GM21825 (cell line): ENCODE data around the gene STAU1.
"Not testable (repeated sequence)": the region's sequence is repeated elsewhere in the genome, so short reads cannot be mapped to it uniquely, and the experiment has no call there.

Experiments
- ATAC-seq: cut with Tn5 transposase; IDR thresholded peaks from one replicate; pipeline ENCODE4 v1.9.1; 2021; ENCODE audit warnings: mild to moderate bottlenecking, moderate library complexity; ENCODE audit not compliant: unreplicated experiment

The STAU1 gene

GRCh38 chr20:49207076-49207475, 18.9 kb upstream of the STAU1 start:
- ATAC-seq = no peak

GRCh38 chr20:49203746-49204145, 15.6 kb upstream of the STAU1 start:
- no peak for ATAC-seq

GRCh38 chr20:49203011-49203410, 14.9 kb upstream of the STAU1 start:
- no peak for ATAC-seq

GRCh38 chr20:49199729-49200293, 11.7 kb upstream of the STAU1 start:
- ATAC-seq = no peak

- not testable (repeated sequence) for ATAC-seq
Measured at GRCh38 chr20:49192944-49193518, 4.9 kb upstream of the STAU1 start.

GRCh38 chr20:49187330-49187850, 744 bp downstream of the STAU1 start:
- no peak for ATAC-seq

- no peak for ATAC-seq
Measured at GRCh38 chr20:49186535-49187329, 1.4 kb downstream of the STAU1 start.

GRCh38 chr20:49185071-49185761, 2.9 kb downstream of the STAU1 start:
- ATAC-seq = no peak

- ATAC-seq = no peak
Measured at GRCh38 chr20:49184691-49185070, 3.5 kb downstream of the STAU1 start.

GRCh38 chr20:49184084-49184501, 4.0 kb downstream of the STAU1 start:
- not testable (repeated sequence) for ATAC-seq

- ATAC-seq = no peak
Measured at GRCh38 chr20:49183444-49183843, 4.7 kb downstream of the STAU1 start.

GRCh38 chr20:49181265-49181877, 6.8 kb downstream of the STAU1 start:
- ATAC-seq = no peak

- no peak for ATAC-seq
Measured at GRCh38 chr20:49179368-49180277, 8.5 kb downstream of the STAU1 start.

- no peak for ATAC-seq
Measured at GRCh38 chr20:49174183-49174582, 14.0 kb downstream of the STAU1 start.

GRCh38 chr20:49172413-49172812, 15.7 kb downstream of the STAU1 start:
- no peak for ATAC-seq

- ATAC-seq = no peak
Measured at GRCh38 chr20:49171909-49172308, 16.2 kb downstream of the STAU1 start.

GRCh38 chr20:49170714-49171113, 17.4 kb downstream of the STAU1 start:
- no peak for ATAC-seq

- no peak for ATAC-seq
Measured at GRCh38 chr20:49169547-49169946, 18.6 kb downstream of the STAU1 start.

- ATAC-seq = not testable (repeated sequence)
Measured at GRCh38 chr20:49168864-49169263, 19.3 kb downstream of the STAU1 start.
